ENCODE data around the gene NCBP3.

Gene NCBP3

DNA sequence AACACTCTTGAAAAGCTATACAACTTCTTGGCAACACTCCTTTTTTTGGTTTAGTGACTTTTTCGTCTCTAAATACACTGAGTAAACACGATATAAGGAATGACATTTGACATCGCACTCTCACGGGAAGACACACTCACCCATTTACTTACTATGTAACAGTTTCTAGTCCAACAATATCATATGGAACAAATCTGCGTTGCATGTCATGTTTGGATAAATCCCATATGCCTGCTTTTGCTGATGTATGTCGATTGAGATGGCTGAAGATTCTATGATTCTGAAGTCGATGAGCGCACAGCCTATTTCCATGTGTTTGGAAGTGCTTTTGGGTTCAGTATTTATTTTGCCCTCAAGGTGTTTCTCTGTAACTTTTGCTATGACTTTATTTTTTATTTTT lies 63.3 kb downstream of the NCBP3 start:
- DNase-seq: no peak

DNA sequence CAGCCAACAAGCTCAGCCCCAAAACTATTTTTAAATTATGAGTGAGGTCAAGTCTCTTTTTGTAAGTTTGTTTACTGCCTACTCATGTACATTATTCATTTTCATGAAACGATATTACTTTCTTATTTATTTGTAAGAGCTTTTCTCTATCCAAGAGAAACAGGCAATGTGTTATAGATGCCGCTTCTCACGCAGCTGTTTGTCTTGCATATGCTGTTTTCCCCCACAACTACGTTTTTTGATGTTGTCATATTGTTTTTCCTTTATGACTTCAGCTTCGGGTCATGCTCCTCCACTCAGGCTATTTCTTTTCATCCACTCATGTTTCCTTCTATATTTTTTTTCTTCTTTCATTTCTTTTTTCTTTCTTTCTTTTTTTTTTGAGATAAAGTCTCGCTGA lies 65.1 kb downstream of the NCBP3 start:
- DNase-seq: no peak

GRCh38 chr17:3777366-3778120 lies 68.5 kb downstream of the NCBP3 start:
- no peak for DNase-seq

- DNase-seq: no peak
Observed at GRCh38 chr17:3773966-3774365, 72.1 kb downstream of the NCBP3 start.

GRCh38 chr17:3773511-3773910 lies 72.5 kb downstream of the NCBP3 start:
- no peak for DNase-seq

DNA sequence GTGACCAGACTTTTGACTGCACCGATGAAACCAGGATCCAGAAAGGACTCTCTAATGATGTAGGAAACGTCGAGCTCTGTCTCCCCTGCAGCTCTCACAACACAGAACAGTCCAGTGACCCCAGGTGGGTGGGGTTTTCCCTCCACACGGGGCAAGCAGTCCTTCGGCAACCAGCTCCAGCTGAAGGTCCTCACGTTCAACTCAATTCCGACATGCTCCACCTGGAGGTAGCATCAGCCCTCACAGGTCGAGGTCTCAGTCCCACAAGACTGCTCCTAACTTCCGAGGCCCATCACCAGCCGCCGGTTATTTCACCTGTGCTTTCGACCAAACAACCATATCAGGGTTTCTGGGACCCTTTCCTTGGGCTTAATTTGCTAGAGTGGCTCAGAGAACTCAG lies 73.3 kb downstream of the NCBP3 start:
- no peak for DNase-seq

GRCh38 chr17:3771140-3771539 lies 74.9 kb downstream of the NCBP3 start:
- no peak for DNase-seq

GRCh38 chr17:3770466-3770865 lies 75.6 kb downstream of the NCBP3 start:
- DNase-seq: no peak

DNA sequence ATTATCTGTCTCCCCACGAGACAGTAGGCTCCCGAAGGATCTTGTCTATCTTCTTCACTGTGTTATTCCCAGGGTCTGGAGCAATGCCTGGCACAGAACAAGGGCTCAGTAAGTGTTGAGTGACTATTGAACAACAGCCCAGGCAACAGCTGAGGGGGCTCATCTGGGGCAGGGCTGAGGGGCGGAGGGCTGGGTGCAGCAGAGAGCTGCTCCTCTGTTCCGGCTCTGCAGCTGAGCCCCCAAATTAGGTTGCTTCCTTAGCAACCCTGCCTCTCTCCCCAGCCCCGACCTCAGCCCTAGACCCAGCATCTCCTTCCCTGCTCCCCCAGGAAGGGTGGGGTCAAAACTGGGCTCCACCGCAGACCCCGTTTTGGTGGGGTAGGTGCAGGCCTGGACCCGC lies 77.3 kb downstream of the NCBP3 start:
- no peak for DNase-seq

- no peak for DNase-seq
Observed at GRCh38 chr17:3768341-3768740, 77.7 kb downstream of the NCBP3 start.

- DNase-seq: no peak
Observed at GRCh38 chr17:3766779-3767178, 79.3 kb downstream of the NCBP3 start.

GRCh38 chr17:3765981-3766380 lies 80.1 kb downstream of the NCBP3 start:
- DNase-seq: no peak

DNA sequence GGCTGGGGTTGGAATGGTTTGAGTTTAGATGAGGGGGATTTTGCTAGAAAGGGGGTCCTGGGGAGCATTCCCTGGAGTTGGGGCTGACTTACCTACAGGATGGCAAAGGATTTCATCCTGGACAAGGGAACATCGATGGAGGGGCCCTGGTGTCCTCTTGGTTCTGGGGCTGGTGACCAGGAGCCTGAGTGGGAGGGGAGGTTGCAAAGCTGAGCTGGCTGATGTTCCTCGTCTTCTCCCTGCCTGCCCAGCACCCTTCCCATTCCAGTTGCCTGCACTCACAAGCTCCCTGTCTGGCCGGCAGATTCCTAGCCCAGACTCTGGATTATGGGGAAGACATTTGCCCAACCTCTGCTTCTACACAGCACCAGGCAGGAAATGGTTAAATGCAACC lies 82.3 kb downstream of the NCBP3 start:
- DNase-seq: no peak

DNA sequence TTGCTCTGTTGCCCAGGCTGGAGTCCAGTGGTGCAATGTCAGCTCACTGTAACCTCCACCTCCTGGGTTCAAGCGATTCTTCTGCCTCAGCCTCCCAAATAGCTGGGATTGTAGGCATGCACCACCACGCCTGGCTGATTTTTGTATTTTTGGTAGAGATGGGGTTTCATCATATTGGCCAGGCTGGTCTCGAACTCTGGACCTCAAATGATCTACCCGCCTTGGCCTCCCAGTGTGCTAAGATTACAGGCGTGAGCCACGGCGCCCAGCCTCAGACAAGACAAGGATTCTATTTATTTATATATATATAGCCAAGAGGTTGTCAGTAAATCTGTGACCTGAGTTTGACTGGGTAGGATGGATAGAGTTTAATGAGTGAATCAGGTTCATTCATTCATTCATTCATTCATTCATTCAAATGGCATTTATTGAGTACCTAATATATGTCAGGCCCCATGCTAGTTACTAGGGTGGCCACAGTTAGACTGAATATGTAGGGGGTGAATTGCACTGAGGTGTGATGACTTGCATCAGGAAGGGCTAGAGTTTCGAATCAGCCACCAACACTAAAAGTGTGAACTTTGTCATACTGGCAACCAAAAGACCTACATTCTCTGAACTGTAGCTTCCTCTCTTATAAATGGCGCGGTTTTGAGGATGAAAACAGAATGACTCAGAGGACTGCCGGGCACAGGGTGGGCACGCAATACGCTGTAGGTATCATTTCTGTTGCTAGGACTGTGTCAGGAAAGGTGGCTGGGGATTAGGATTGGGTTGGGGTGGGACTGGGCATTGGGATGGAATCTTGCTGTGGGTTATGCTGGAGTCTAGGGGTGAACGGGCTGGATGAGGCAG lies 82.9 kb downstream of the NCBP3 start:
- DNase-seq: no peak

DNA sequence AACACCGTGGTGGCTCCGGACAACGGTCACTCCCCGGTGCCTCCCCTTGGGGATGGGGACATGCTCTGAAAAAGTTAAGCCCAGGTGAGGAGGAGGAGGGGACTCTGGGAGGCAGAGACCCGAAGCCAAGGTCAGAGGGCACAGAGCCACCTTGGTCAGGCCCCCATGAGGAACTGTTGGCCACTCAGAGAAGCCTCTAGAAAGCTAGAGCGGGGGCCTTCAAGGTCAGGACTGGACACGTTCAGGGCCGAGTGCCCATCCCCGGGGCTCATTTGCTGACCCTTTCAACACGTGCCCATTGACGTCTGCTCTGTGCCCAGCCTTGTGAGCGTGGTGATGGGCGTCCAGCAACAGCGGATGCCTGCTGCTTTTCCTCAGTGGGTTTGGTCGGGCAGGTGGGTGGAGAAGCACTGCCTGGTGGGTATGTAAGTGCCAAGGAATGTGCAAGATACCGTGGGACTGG lies 84.1 kb downstream of the NCBP3 start:
- DNase-seq: no peak

GRCh38 chr17:3761036-3761917 lies 84.8 kb downstream of the NCBP3 start:
- no peak for DNase-seq

DNA sequence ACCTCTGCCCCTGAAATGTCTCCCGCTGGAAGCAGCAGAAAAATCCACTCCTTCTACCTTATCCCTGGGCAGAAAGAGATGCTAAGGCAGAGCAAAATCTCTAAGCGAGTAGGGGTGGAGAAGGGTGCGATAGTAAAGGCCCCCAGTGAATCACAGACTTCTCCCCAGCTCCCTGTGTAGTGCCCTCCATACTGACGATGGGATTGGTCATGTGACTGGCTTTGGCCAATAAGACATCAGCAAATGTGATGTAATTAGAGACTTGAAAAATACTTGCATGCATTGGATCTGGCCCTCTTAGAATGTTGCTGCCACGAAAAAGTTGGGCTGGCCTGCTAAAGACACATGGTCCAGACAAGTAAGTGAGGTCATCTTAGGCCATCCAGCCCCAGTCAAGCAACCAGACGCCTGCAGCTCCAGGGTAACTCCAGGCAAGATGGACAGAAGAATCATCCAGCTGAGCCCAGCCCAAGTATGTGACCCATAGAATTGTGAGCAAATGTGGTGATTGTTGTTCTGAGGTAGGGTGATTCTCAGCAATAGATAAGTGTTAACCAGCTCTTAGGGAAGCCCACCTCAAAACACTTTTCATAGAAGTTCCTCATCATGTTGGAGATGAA lies 86.3 kb downstream of the NCBP3 start:
- DNase-seq: no peak

DNA sequence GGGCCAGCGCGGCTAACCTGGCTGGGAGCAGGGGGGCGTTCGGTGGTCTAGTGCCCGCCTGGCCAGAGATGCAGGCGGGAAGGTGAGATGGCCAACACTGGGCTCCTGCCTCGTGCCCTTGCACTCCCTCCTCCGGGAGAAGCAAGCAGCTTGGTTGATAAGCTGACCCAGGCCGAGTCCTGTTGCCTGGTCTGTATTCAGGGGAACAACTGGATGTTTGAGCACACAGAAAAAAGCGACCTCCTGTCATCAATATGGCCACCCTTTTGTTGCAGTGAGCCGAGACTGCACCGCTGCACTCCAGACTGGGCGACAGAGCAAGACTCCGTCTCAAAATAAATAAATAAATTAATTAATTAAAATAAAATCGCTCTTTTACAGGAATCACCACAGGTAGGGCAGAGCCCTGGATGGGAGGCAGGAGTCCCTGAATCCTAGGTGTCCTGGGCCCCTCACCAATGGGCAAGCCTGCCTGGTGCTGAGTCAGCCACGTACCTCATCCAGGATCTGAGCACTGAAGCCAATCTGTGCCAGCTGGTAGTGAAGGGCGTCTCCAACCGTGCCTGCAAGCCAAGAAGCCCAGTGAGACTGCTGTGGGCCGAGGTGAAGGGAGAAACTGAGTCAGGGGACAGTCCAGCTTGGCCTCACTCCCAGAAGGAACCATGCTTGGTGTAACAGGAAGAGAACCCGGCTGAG lies 90.6 kb downstream of the NCBP3 start:
- DNase-seq: no peak

DNA sequence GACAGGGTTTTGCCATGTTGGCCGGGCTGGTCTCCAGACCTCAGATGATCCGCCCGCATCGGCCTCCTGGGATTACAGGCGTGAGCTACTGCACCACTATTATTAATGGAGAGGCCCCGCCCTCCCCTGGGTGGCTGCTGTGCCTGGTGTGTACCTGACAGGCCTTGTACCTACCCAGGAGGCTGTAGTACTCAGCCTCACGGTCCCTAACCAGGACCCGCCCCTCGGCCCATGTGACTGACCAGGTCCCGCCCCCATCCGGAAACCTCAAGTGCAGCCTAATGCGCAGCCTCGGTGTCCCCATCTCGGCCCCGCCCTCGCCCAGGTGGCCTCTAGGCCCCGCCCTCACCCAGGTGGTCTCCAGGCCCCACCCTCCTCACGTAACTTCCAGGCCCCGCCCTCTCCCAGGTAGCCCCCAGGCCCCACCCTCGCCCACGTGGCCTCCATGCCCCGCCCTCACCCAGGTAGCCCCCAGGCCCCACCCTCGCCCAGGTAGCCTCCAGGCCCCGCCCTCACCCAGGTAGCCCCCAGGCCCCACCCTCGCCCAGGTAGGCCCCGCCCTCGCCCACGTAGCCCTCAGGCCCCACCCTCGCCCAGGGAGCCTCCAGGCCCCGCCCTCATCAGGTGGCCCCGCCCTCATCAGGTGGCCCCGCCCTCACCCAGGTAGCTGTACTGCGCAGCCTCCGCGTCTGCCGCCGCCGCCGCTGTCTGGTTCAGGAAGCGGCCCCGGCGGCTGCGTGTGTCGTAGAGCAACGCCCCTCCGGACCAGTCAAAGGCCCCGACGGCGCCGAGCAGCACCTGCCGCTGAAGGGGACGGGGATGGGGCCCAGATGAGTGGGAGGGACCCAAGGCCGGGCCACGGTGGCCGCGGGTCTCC lies 91.3 kb downstream of the NCBP3 start:
- peak; percentile 82 for DNase-seq

GRCh38 chr17:3754066-3754457 lies 92.0 kb downstream of the NCBP3 start:
- DNase-seq: no peak

- DNase-seq: no peak
Observed at GRCh38 chr17:3753624-3754023, 92.4 kb downstream of the NCBP3 start.

Measured in NCI-H1436 treated with DMSO at 0.1 percent for 48 hours (cell line).